Esophagus muscularis mucosa (tissue), 4 donors: ENCODE measurements around the gene EXOC1. TPM values are rescaled to one million over a fixed set of nuclear protein-coding genes. Genes with fewer than 3 reads are reported as not detected.
A peak's percentile ranks its signal among the peaks of the same experiment; 100 is the strongest.

Experiments used
- DNase-seq: peaks from one replicate; pipeline ENCODE4 v3.0.0-alpha.2; 2017; ENCODE audit errors: extremely low spot score
- H3K27ac ChIP-seq, 4 donors: fragments of 200-600 bp; sonication (generic); replicated peaks in 1 of 4; 1 replicate in 3 of 4; 2 replicates in 1 of 4; pipeline ENCODE4 v1.5.1; 2016 to 2019; ENCODE audit warnings: mild to moderate bottlenecking in 1 of 4
- H3K27me3 ChIP-seq, 4 donors: fragments of 200-600 bp; sonication (generic); one replicate each; pipeline versions ENCODE4 v1.5.1 to v1.6.0; 2016 to 2019
- H3K36me3 ChIP-seq, 4 donors: fragments of 200-600 bp; sonication (generic); one replicate each; pipeline ENCODE4 v1.5.1; 2016 to 2019
- H3K4me1 ChIP-seq, 4 donors: fragments of 200-600 bp; sonication (generic); one replicate each; pipeline ENCODE4 v1.5.1; 2016 to 2019
- H3K4me3 ChIP-seq, 4 donors: fragments of 200-600 bp; sonication (generic); 1 replicate in 2 of 4; 2 replicates in 2 of 4; pipeline ENCODE4 v1.5.1; 2016 to 2019; ENCODE audit warnings: mild to moderate bottlenecking in 4 of 4, moderate library complexity in 1 of 4
- H3K9me3 ChIP-seq, 4 donors: fragments of 200-600 bp; sonication (generic); 1 replicate in 3 of 4; 2 replicates in 1 of 4; pipeline ENCODE4 v1.5.1; 2016 to 2019
- EP300 ChIP-seq: sonication (generic); formaldehyde crosslinking; IDR thresholded peaks from one replicate; pipeline ENCODE4 v1.6.1; 2017; ENCODE audit warnings: antibody characterized with exemption
- POLR2A ChIP-seq: fragments of 450-650 bp; IDR thresholded peaks from one replicate; pipeline ENCODE4 v1.6.1; 2017; ENCODE audit warnings: antibody characterized with exemption, moderate library complexity, mild to moderate bottlenecking, low read depth
- POLR2AphosphoS5 ChIP-seq, 2 donors: sonication (generic); formaldehyde crosslinking; IDR thresholded peaks; one replicate each; pipeline ENCODE4 v1.6.1; 2017; ENCODE audit warnings: antibody characterized with exemption in 2 of 2
- WGBS: methylation state at CpG from one replicate; pipeline ENCODE4 v1.1.5; 2018; 5-methylcytosine and 5-hydroxymethylcytosine counted together
- intact Hi-C: fragments of 100-400 bp; cut with DNase I; formaldehyde crosslinking; loops from one replicate; pipeline ENCODE4 v1.15.1; 2023
- total RNA-seq, 4 donors: library from RNA; depleted of rRNA; stranded (reverse); fragments of >200 nt; gene quantifications; one replicate each; pipeline versions ENCODE4 v1.1.0 to v1.2.1, GENCODE V29; 2016
- TF ChIP-seq, protein P1 (sequence below), 3 experiments: fragments of 200-600 bp in 2 of 3; fragments of 450-650 bp in 1 of 3; sonication (generic) in 2 of 3; IDR thresholded peaks; one replicate each; pipeline ENCODE4 v1.5.1; 2017 to 2019; ENCODE audit warnings: antibody characterized with exemption in 3 of 3, mild to moderate bottlenecking in 2 of 3, moderate library complexity in 1 of 3

EXOC1 gene, protein sequence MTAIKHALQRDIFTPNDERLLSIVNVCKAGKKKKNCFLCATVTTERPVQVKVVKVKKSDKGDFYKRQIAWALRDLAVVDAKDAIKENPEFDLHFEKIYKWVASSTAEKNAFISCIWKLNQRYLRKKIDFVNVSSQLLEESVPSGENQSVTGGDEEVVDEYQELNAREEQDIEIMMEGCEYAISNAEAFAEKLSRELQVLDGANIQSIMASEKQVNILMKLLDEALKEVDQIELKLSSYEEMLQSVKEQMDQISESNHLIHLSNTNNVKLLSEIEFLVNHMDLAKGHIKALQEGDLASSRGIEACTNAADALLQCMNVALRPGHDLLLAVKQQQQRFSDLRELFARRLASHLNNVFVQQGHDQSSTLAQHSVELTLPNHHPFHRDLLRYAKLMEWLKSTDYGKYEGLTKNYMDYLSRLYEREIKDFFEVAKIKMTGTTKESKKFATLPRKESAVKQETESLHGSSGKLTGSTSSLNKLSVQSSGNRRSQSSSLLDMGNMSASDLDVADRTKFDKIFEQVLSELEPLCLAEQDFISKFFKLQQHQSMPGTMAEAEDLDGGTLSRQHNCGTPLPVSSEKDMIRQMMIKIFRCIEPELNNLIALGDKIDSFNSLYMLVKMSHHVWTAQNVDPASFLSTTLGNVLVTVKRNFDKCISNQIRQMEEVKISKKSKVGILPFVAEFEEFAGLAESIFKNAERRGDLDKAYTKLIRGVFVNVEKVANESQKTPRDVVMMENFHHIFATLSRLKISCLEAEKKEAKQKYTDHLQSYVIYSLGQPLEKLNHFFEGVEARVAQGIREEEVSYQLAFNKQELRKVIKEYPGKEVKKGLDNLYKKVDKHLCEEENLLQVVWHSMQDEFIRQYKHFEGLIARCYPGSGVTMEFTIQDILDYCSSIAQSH
- total RNA-seq: 10 to 100 TPM; 22.0 to 33.6 (median 23.6) TPM

DNA sequence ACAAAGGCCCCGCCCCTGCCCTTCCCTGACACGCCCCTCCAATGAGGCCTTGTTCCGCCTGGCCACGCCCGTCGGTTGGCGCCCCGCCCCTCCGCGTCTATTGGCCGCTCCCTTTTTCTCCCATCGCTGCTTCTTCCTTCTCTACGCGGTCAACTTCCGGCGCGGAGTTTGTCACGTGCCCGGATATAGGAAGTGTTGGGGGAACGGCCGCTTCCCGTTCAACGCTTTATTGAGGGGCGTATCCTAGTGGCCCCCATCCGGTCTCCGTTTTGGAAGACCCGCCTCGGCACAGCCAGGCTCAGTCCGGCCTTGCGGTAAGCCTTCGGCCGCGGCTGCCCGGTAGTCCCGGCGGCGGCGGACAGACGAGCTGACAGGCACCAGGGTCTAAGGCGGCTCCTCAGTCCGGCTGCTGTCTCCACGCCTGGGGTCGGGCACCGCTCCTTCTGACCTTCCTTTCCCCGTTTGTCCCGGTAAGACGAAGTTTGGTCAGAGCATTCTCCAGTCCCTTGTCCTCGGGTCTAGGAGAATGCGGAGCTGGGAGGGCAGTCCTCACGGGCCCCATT, at the start of gene EXOC1:
TSS of gene EXOC1 (plus strand) at position 165 of the 563 bp plus-strand sequence. CDS start 4,676 bp downstream, outside the sequence.
- Histone ChIP-seq H3K27ac (peak within 1 kb of the TSS; percentile 83 to 91 (median 88)), H3K9me3 (no peaks in the 10 kb centered on the region), H3K4me3 (peak within 1 kb of the TSS; percentile 80 to 98 (median 88)), H3K36me3 (peaks cover 0 to 5% (median 0%) of the 10 kb centered on the region in 4 donors), H3K27me3 (peaks cover 0 to 8% (median 0%) of the 10 kb centered on the region in 4 donors), H3K4me1 (peaks cover 17 to 30% (median 21%) of the 10 kb centered on the region in 4 donors)
- peak; percentile 87 to 93 for TF ChIP-seq POLR2AphosphoS5 (IDR thresholded peaks at IDR 0.05)
- TF ChIP-seq, protein P1, sequence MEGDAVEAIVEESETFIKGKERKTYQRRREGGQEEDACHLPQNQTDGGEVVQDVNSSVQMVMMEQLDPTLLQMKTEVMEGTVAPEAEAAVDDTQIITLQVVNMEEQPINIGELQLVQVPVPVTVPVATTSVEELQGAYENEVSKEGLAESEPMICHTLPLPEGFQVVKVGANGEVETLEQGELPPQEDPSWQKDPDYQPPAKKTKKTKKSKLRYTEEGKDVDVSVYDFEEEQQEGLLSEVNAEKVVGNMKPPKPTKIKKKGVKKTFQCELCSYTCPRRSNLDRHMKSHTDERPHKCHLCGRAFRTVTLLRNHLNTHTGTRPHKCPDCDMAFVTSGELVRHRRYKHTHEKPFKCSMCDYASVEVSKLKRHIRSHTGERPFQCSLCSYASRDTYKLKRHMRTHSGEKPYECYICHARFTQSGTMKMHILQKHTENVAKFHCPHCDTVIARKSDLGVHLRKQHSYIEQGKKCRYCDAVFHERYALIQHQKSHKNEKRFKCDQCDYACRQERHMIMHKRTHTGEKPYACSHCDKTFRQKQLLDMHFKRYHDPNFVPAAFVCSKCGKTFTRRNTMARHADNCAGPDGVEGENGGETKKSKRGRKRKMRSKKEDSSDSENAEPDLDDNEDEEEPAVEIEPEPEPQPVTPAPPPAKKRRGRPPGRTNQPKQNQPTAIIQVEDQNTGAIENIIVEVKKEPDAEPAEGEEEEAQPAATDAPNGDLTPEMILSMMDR (IDR thresholded peaks at IDR 0.05): no peak
- WGBS: under 1% methylated on average over 28 of the region's 50 CpGs
- DNase-seq: peak; percentile 99
- intact Hi-C loops: loop anchor here (5.0 kb wide), 1 partner anchor 306 kb away; the partner anchor contains the start of gene CLOCK

DNA sequence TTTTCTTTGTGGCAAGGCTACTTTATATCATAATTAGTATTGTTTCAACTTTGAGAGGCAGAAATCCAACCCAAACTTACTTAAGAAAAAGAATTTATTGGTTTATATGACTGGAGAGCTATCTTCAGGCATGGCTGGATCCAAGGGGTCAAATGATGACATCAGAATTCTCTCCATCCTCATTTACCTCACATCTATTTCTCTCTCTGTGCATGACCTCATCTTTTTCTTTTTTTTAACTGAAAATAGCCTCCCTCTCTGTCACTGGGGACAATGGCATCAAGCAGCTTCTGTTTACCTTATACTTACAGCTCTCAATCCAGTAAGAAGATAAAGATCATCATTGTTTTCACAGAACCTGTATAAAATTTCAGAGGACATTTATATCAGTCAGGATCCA, 45.9 kb upstream of the EXOC1 start:
- TF ChIP-seq EP300 (no peak), POLR2A (no peak), POLR2AphosphoS5 (IDR thresholded peaks at IDR 0.05) (no peak)
- TF ChIP-seq, protein P1 (IDR thresholded peaks at IDR 0.05): no peak
- Histone ChIP-seq H3K36me3 (no peaks in the 10 kb centered on the region), H3K4me3 (no peak overlapping the region), H3K27ac (no peak overlapping the region), H3K27me3 (no peaks in the 10 kb centered on the region), H3K9me3 (no peaks in the 10 kb centered on the region), H3K4me1 (no peaks in the 10 kb centered on the region)
- intact Hi-C loops: no loop called here
- no peak for DNase-seq

DNA sequence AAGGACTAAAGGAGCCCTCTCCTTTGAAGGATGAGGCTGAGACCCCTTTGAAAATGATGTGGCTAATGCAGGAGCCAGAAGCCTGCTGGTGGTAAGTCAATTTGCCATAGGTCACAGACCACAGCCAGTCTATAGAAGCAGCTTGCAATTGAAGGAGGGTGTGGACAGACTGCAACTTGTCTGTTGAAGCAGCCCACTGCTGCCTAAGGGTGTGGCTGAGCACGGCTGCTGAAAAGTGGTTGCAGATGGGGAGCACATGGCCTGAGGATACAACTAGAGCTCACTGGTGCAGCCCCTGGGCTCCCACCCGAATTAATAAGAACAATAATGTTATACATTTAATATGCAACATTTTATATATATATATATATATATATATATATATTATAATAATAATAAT, 45.3 kb upstream of the EXOC1 start:
- H3K27me3 ChIP-seq: no peaks in the 10 kb centered on the region
- no peaks in the 10 kb centered on the region for H3K36me3 ChIP-seq
- H3K27ac ChIP-seq: no peak overlapping the region
- WGBS: 50% methylated on average over 2 of the region's 2 CpGs
- TF ChIP-seq POLR2AphosphoS5 (IDR thresholded peaks at IDR 0.05) (no peak), POLR2A (no peak), EP300 (no peak)
- TF ChIP-seq, protein P1 (IDR thresholded peaks at IDR 0.05): no peak
- H3K4me3 ChIP-seq: no peak overlapping the region
- H3K4me1 ChIP-seq: no peaks in the 10 kb centered on the region
- intact Hi-C loops: no loop called here
- H3K9me3 ChIP-seq: no peaks in the 10 kb centered on the region
- DNase-seq: no peak

DNA sequence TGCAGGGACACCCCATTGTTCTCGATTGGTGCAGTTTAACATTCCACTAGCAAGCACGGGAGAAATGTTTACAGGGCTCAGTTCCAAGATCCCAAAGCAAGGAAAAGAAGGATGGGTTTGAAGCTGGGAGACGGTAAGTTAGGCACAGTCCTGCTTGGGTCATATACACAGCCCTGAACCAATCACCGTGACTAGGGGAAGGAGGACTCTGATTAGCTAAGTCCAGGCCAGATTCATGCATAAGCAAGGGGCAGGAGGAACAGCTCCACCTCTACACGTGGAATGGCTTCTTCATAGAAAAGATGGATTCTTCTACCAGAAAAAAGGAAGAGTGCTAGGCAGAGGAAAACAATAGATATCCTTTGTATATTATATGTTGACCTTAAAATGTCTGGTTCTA, 44.8 kb upstream of the EXOC1 start:
- 30% methylated on average over 5 of the region's 5 CpGs for WGBS

More for the DNA sequence above, 44.8 kb upstream of the EXOC1 start:
- H3K27me3 ChIP-seq: no peaks in the 10 kb centered on the region
- H3K36me3 ChIP-seq: no peaks in the 10 kb centered on the region
- H3K27ac ChIP-seq: no peak overlapping the region
- no peaks in the 10 kb centered on the region for H3K9me3 ChIP-seq
- DNase-seq: no peak
- H3K4me1 ChIP-seq: no peaks in the 10 kb centered on the region
- TF ChIP-seq EP300 (no peak), POLR2AphosphoS5 (IDR thresholded peaks at IDR 0.05) (no peak), POLR2A (no peak)
- TF ChIP-seq, protein P1 (IDR thresholded peaks at IDR 0.05): no peak
- intact Hi-C loops: no loop called here
- no peak overlapping the region for H3K4me3 ChIP-seq
